Naive B cell (primary cell): Measurements from ENCODE around the gene KAZN. TPM values are rescaled to one million over a fixed set of nuclear protein-coding genes. Genes with fewer than 3 reads are reported as not detected.

Experiments used
- ATAC-seq, 2 donors: fragments of 150-1000 bp; cut with Tn5 transposase; 2 replicates each; pipeline ENCODE4 v1.10.0; 2021; ENCODE audit warnings: low read depth in 2 of 2, mild to moderate bottlenecking in 2 of 2, moderate library complexity in 2 of 2
- DNase-seq: peaks from one replicate; pipeline ENCODE4 v3.0.0; 2022
- H3K27ac Mint-ChIP-seq, 6 donors: one replicate each; pipeline ENCODE4 v1.8.0; 2020 to 2022; ENCODE audit warnings: mild to moderate bottlenecking in 6 of 6, mixed read lengths in 6 of 6, moderate library complexity in 5 of 6, inconsistent platforms in 2 of 6
- H3K27me3 Mint-ChIP-seq, 3 donors: one replicate each; pipeline ENCODE4 v1.8.0; 2021 to 2022; ENCODE audit warnings: mixed read lengths in 3 of 3, mild to moderate bottlenecking in 1 of 3
- H3K36me3 Mint-ChIP-seq, 2 donors: one replicate each; pipeline ENCODE4 v1.8.0; 2020 to 2022; ENCODE audit warnings: mixed read lengths in 2 of 2, inconsistent platforms in 1 of 2, mild to moderate bottlenecking in 1 of 2
- H3K4me1 Mint-ChIP-seq, 3 donors: one replicate each; pipeline ENCODE4 v1.8.0; 2020 to 2022; ENCODE audit warnings: mixed read lengths in 3 of 3, inconsistent platforms in 1 of 3, mild to moderate bottlenecking in 1 of 3, moderate library complexity in 1 of 3
- H3K4me3 Mint-ChIP-seq, 8 donors: one replicate each; pipeline ENCODE4 v1.8.0; 2020 to 2022; ENCODE audit warnings: mild to moderate bottlenecking in 8 of 8, mixed read lengths in 8 of 8, moderate library complexity in 8 of 8, inconsistent platforms in 2 of 8
- H3K9me3 Mint-ChIP-seq, 7 donors: one replicate each; pipeline ENCODE4 v1.8.0; 2020 to 2022; ENCODE audit warnings: mixed read lengths in 7 of 7, mild to moderate bottlenecking in 5 of 7, inconsistent platforms in 2 of 7, moderate library complexity in 1 of 7
- polyA plus RNA-seq, 6 donors: library from polyadenylated mRNA; unstranded; fragments of 300-500 nt; fragmentation: Illumina TruSeq; gene quantifications; one replicate each; pipeline ENCODE4 v1.2.3, GENCODE V29; 2021; ENCODE audit warnings: low read depth in 6 of 6

The KAZN gene
- polyA plus RNA-seq, 6 donors from 2014 or later, result 0.16 TPM; not detected in 5

- DNase-seq, result no peak
- Mint-ChIP-seq H3K9me3 (peaks cover 4 to 15% (median 7%) of the 10 kb centered on the region in 7 donors), H3K4me1 (no peaks in the 10 kb centered on the region), H3K4me3 (no peak overlapping the region), H3K27me3 (peaks cover 0 to 7% (median 6%) of the 10 kb centered on the region in 3 donors), H3K27ac (no peak overlapping the region), H3K36me3 (peaks cover 0 to 6% of the 10 kb centered on the region in 2 donors)
- no peak for ATAC-seq
Measured at GRCh38 chr1:14685078-14685477, 86.6 kb downstream of the KAZN start.

- DNase-seq (no peak), ATAC-seq (no peak)
- no peak overlapping the region for H3K27ac Mint-ChIP-seq
- no peaks in the 10 kb centered on the region for H3K4me1 Mint-ChIP-seq
- H3K27me3 Mint-ChIP-seq, result peaks cover 0 to 7% (median 6%) of the 10 kb centered on the region in 3 donors
- peaks cover 0 to 6% of the 10 kb centered on the region in 2 donors for H3K36me3 Mint-ChIP-seq
- H3K9me3 Mint-ChIP-seq, result peaks cover 3 to 15% (median 7%) of the 10 kb centered on the region in 7 donors
- H3K4me3 Mint-ChIP-seq, result no peak overlapping the region
Measured at GRCh38 chr1:14686701-14687100, 88.2 kb downstream of the KAZN start.

GRCh38 chr1:14687147-14687546, 88.7 kb downstream of the KAZN start:
- Mint-ChIP-seq H3K27me3 (peaks cover 0 to 8% (median 6%) of the 10 kb centered on the region in 3 donors), H3K9me3 (peaks cover 3 to 15% (median 6%) of the 10 kb centered on the region in 7 donors), H3K4me3 (no peak overlapping the region), H3K4me1 (no peaks in the 10 kb centered on the region), H3K27ac (no peak overlapping the region), H3K36me3 (peaks cover 0 to 6% of the 10 kb centered on the region in 2 donors)
- DNase-seq (no peak), ATAC-seq (no peak)

- no peak for ATAC-seq
- peaks cover 0 to 4% (median 0%) of the 10 kb centered on the region in 7 donors for H3K9me3 Mint-ChIP-seq
- H3K27ac Mint-ChIP-seq, result peak overlapping the region in 1 of 6 donors; percentile 34
- H3K36me3 Mint-ChIP-seq, result no peaks in the 10 kb centered on the region
- peaks cover 2 to 24% (median 7%) of the 10 kb centered on the region in 3 donors for H3K27me3 Mint-ChIP-seq
- no peak for DNase-seq
- no peak overlapping the region for H3K4me3 Mint-ChIP-seq
- no peaks in the 10 kb centered on the region for H3K4me1 Mint-ChIP-seq
Measured at GRCh38 chr1:14689996-14690615, 91.6 kb downstream of the KAZN start.

- DNase-seq, result no peak
- Mint-ChIP-seq H3K36me3 (no peaks in the 10 kb centered on the region), H3K4me1 (no peaks in the 10 kb centered on the region), H3K9me3 (no peaks in the 10 kb centered on the region), H3K4me3 (no peak overlapping the region), H3K27ac (no peak overlapping the region), H3K27me3 (peaks cover 4 to 38% (median 8%) of the 10 kb centered on the region in 3 donors)
- ATAC-seq, result no peak
Measured at GRCh38 chr1:14693949-14694348, 95.5 kb downstream of the KAZN start.

GRCh38 chr1:14694589-14694988, 96.1 kb downstream of the KAZN start:
- Mint-ChIP-seq H3K9me3 (no peaks in the 10 kb centered on the region), H3K27me3 (peaks cover 4 to 38% (median 8%) of the 10 kb centered on the region in 3 donors), H3K27ac (no peak overlapping the region), H3K36me3 (no peaks in the 10 kb centered on the region), H3K4me3 (no peak overlapping the region), H3K4me1 (no peaks in the 10 kb centered on the region)
- DNase-seq, result no peak
- no peak for ATAC-seq

- Mint-ChIP-seq H3K27me3 (peaks cover 4 to 38% (median 8%) of the 10 kb centered on the region in 3 donors), H3K9me3 (no peaks in the 10 kb centered on the region), H3K4me1 (no peaks in the 10 kb centered on the region), H3K4me3 (no peak overlapping the region), H3K27ac (no peak overlapping the region), H3K36me3 (no peaks in the 10 kb centered on the region)
- ATAC-seq (no peak), DNase-seq (no peak)
Measured at GRCh38 chr1:14696761-14697160, 98.3 kb downstream of the KAZN start.

- ATAC-seq (no peak), DNase-seq (no peak)
- Mint-ChIP-seq H3K4me1 (no peaks in the 10 kb centered on the region), H3K27ac (peak overlapping the region in 1 of 6 donors; percentile 5), H3K4me3 (no peak overlapping the region), H3K36me3 (no peaks in the 10 kb centered on the region), H3K9me3 (no peaks in the 10 kb centered on the region), H3K27me3 (peaks cover 4 to 34% (median 8%) of the 10 kb centered on the region in 3 donors)
Measured at GRCh38 chr1:14697353-14697752, 98.9 kb downstream of the KAZN start.

- Mint-ChIP-seq H3K9me3 (peaks cover 0 to 7% (median 4%) of the 10 kb centered on the region in 7 donors), H3K27ac (no peak overlapping the region), H3K4me3 (no peak overlapping the region), H3K36me3 (no peaks in the 10 kb centered on the region), H3K27me3 (peaks cover 4 to 27% (median 8%) of the 10 kb centered on the region in 3 donors), H3K4me1 (no peaks in the 10 kb centered on the region)
- no peak for ATAC-seq
- no peak for DNase-seq
Measured at GRCh38 chr1:14698314-14698713, 99.8 kb downstream of the KAZN start.

GRCh38 chr1:14699620-14700019, 101.1 kb downstream of the KAZN start:
- Mint-ChIP-seq H3K36me3 (no peaks in the 10 kb centered on the region), H3K27me3 (peaks cover 4 to 19% (median 6%) of the 10 kb centered on the region in 3 donors), H3K9me3 (peaks cover 0 to 9% (median 4%) of the 10 kb centered on the region in 7 donors), H3K4me1 (no peaks in the 10 kb centered on the region), H3K27ac (no peak overlapping the region), H3K4me3 (no peak overlapping the region)
- ATAC-seq, result no peak
- DNase-seq, result no peak

- no peak overlapping the region for H3K4me3 Mint-ChIP-seq
- no peak for DNase-seq
- peaks cover 6 to 7% of the 10 kb centered on the region in 2 donors for H3K36me3 Mint-ChIP-seq
- no peaks in the 10 kb centered on the region for H3K27me3 Mint-ChIP-seq
- no peak for ATAC-seq
- H3K4me1 Mint-ChIP-seq, result peaks cover 0 to 8% (median 2%) of the 10 kb centered on the region in 3 donors
- H3K9me3 Mint-ChIP-seq, result peaks cover under 1 to 31% (median 9%) of the 10 kb centered on the region in 7 donors
- no peak overlapping the region for H3K27ac Mint-ChIP-seq
Measured at GRCh38 chr1:14704846-14705245, 106.4 kb downstream of the KAZN start.

- no peak for DNase-seq
- H3K4me1 Mint-ChIP-seq, result peaks cover 0 to 8% (median 2%) of the 10 kb centered on the region in 3 donors
- H3K27ac Mint-ChIP-seq, result no peak overlapping the region
- H3K27me3 Mint-ChIP-seq, result no peaks in the 10 kb centered on the region
- H3K9me3 Mint-ChIP-seq, result peaks cover 7 to 33% (median 10%) of the 10 kb centered on the region in 7 donors
- no peak for ATAC-seq
- H3K36me3 Mint-ChIP-seq, result peaks cover 6 to 7% of the 10 kb centered on the region in 2 donors
- H3K4me3 Mint-ChIP-seq, result no peak overlapping the region
Measured at GRCh38 chr1:14705824-14706223, 107.3 kb downstream of the KAZN start.

GRCh38 chr1:14706631-14707030, 108.1 kb downstream of the KAZN start:
- peaks cover 7 to 33% (median 10%) of the 10 kb centered on the region in 7 donors for H3K9me3 Mint-ChIP-seq
- H3K4me3 Mint-ChIP-seq, result no peak overlapping the region
- H3K27ac Mint-ChIP-seq, result no peak overlapping the region
- no peak for ATAC-seq
- H3K4me1 Mint-ChIP-seq, result peaks cover 0 to 8% (median 2%) of the 10 kb centered on the region in 3 donors
- H3K27me3 Mint-ChIP-seq, result no peaks in the 10 kb centered on the region
- no peak for DNase-seq
- H3K36me3 Mint-ChIP-seq, result peaks cover 6 to 7% of the 10 kb centered on the region in 2 donors
